H1 (cell line): ENCODE data around the gene P3H2. TPM values are rescaled to one million over a fixed set of nuclear protein-coding genes. Genes with fewer than 3 reads are reported as not detected.
A peak's percentile ranks its signal among the peaks of the same experiment; 100 is the strongest.

Experiments
- CTCF ChIA-PET: fragments of 300-600 bp; sonication (Branson Sonifier 250); formaldehyde crosslinking; loops from one replicate; lab custom pipeline; 2021; ENCODE audit not compliant: partially characterized antibody; lab: Charles Lee
- POLR2A ChIA-PET: fragments of 300-600 bp; sonication (Branson Sonifier 250); formaldehyde crosslinking; loops from one replicate; lab custom pipeline; 2021; ENCODE audit warnings: inconsistent platforms; ENCODE audit not compliant: partially characterized antibody; lab: Charles Lee
- DNase-seq, 2 experiments: peaks; one replicate each; pipeline versions ENCODE4 v3.0.0 to v3.0.0-alpha.2; 2010 to 2022; ENCODE audit warnings: low spot score in 2 of 2, low read depth in 1 of 2, mixed read lengths in 1 of 2
- FAIRE-seq: peaks from 2 replicates; lab custom pipeline; 2011; peaks lifted over from hg19 to GRCh38; lab: Jason Lieb, UNC
- H2AFZ ChIP-seq: 2 replicates; pipeline ENCODE4 v1.8.1; 2012; ENCODE audit warnings: low read length, inconsistent platforms
- H2AK5ac ChIP-seq: 2 replicates; pipeline ENCODE4 v1.6.1; 2013; ENCODE audit warnings: low read depth, low read length
- H2BK120ac ChIP-seq: replicated peaks from 2 replicates; pipeline ENCODE3; 2013; ENCODE audit warnings: low read depth, low read length, inconsistent platforms
- H2BK12ac ChIP-seq: 2 replicates; pipeline ENCODE4 v1.6.1; 2013; ENCODE audit warnings: low read depth, low read length
- H2BK15ac ChIP-seq: 2 replicates; pipeline ENCODE4 v1.6.1; 2013; ENCODE audit warnings: low read length
- H2BK20ac ChIP-seq: 2 replicates; pipeline ENCODE4 v1.6.1; 2013; ENCODE audit warnings: low read length
- H2BK5ac ChIP-seq: 2 replicates; pipeline ENCODE4 v1.6.1; 2013; ENCODE audit warnings: low read depth, low read length
- H3K14ac ChIP-seq: 2 replicates; pipeline ENCODE4 v1.6.1; 2013; ENCODE audit warnings: inconsistent platforms; ENCODE audit not compliant: insufficient read length
- H3K18ac ChIP-seq: 2 replicates; pipeline ENCODE4 v1.6.1; 2013; ENCODE audit warnings: low read length; ENCODE audit errors: extremely low read depth
- H3K23ac ChIP-seq: 2 replicates; pipeline ENCODE4 v1.6.1; 2013; ENCODE audit warnings: inconsistent platforms; ENCODE audit not compliant: insufficient read length
- H3K23me2 ChIP-seq: 2 replicates; pipeline ENCODE4 v1.6.1; 2013; ENCODE audit warnings: low read depth, low read length
- H3K27ac ChIP-seq: 2 replicates; pipeline ENCODE4 v1.6.1; 2011; ENCODE audit warnings: low read depth, low read length, inconsistent platforms
- H3K27me3 ChIP-seq, 4 experiments: replicated peaks in 1 of 4; 1 replicate in 1 of 4; 2 replicates in 3 of 4; pipeline versions ENCODE4 v1.6.1 to v1.8.1; 2011 to 2013; ENCODE audit warnings: low read length in 3 of 4, mild to moderate bottlenecking in 3 of 4, inconsistent platforms in 2 of 4, mixed read lengths in 2 of 4, moderate library complexity in 1 of 4; ENCODE audit not compliant: control insufficient read depth in 3 of 4, insufficient read depth in 3 of 4; ENCODE audit errors: extremely low read depth in 1 of 4
- H3K36me3 ChIP-seq, 4 experiments: 2 replicates each; pipeline versions ENCODE4 v1.6.1 to v1.8.1; 2011 to 2013; ENCODE audit warnings: mild to moderate bottlenecking in 4 of 4, low read length in 3 of 4, moderate library complexity in 2 of 4, control low read depth in 1 of 4, inconsistent platforms in 1 of 4; ENCODE audit not compliant: insufficient read depth in 4 of 4, control insufficient read depth in 2 of 4
- H3K4ac ChIP-seq: replicated peaks from 2 replicates; pipeline ENCODE3; 2013; ENCODE audit warnings: low read length, low read depth, mixed read lengths, inconsistent platforms; ENCODE audit not compliant: insufficient read length
- H3K4me1 ChIP-seq, 4 experiments: replicated peaks in 1 of 4; 1 replicate in 1 of 4; 2 replicates in 3 of 4; pipeline versions ENCODE4 v1.6.1 to v1.8.1; 2011 to 2013; ENCODE audit warnings: low read length in 3 of 4, inconsistent platforms in 2 of 4, mixed read lengths in 1 of 4; ENCODE audit not compliant: insufficient read depth in 4 of 4, control insufficient read depth in 3 of 4
- H3K4me2 ChIP-seq, 2 experiments: 2 replicates each; pipeline versions ENCODE4 v1.6.1 to v1.8.1; 2011 to 2013; ENCODE audit warnings: low read depth in 2 of 2, low read length in 2 of 2, control low read depth in 1 of 2, inconsistent platforms in 1 of 2, mild to moderate bottlenecking in 1 of 2; ENCODE audit not compliant: insufficient read depth in 1 of 2
- H3K4me3 ChIP-seq, 4 experiments: fragments of 200-600, 300-600 bp in 1 of 4; sonication (generic), shearing (Covaris generic), sonication (Bioruptor Twin) in 1 of 4; 2 replicates each; pipeline versions ENCODE4 v1.5.1 to v1.8.1; 2011 to 2016; ENCODE audit warnings: low read length in 4 of 4, low read depth in 3 of 4, control low read depth in 2 of 4, inconsistent platforms in 2 of 4, mild to moderate bottlenecking in 2 of 4, mixed read lengths in 1 of 4, moderate library complexity in 1 of 4; ENCODE audit not compliant: insufficient read depth in 2 of 4; ENCODE audit errors: extremely low read depth in 1 of 4
- H3K56ac ChIP-seq: replicated peaks from 2 replicates; pipeline ENCODE3; 2013; ENCODE audit warnings: low read depth, mild to moderate bottlenecking, mixed read lengths, low read length, inconsistent platforms; ENCODE audit not compliant: insufficient read length
- H3K79me1 ChIP-seq: 2 replicates; pipeline ENCODE4 v1.6.1; 2013; ENCODE audit warnings: low read depth, low read length, control low read depth
- H3K79me2 ChIP-seq, 2 experiments: 2 replicates each; pipeline versions ENCODE4 v1.6.1 to v1.8.1; 2012 to 2013; ENCODE audit warnings: low read length in 2 of 2, mild to moderate bottlenecking in 2 of 2, inconsistent platforms in 1 of 2; ENCODE audit not compliant: insufficient read depth in 2 of 2, control insufficient read depth in 1 of 2
- H3K9ac ChIP-seq, 4 experiments: replicated peaks in 1 of 4; 1 replicate in 1 of 4; 2 replicates in 3 of 4; pipeline versions ENCODE4 v1.6.1 to v1.8.1; 2011 to 2013; ENCODE audit warnings: low read depth in 3 of 4, low read length in 3 of 4, control low read depth in 2 of 4, mild to moderate bottlenecking in 2 of 4, moderate library complexity in 2 of 4, inconsistent platforms in 1 of 4; ENCODE audit errors: extremely low read depth in 1 of 4
- H3K9me3 ChIP-seq, 2 experiments: 2 replicates each; pipeline versions ENCODE4 v1.6.1 to v1.8.1; 2012 to 2013; ENCODE audit warnings: mild to moderate bottlenecking in 2 of 2, moderate library complexity in 2 of 2, control low read depth in 1 of 2, inconsistent platforms in 1 of 2, low read depth in 1 of 2, low read length in 1 of 2, mixed read lengths in 1 of 2; ENCODE audit not compliant: insufficient read depth in 2 of 2
- H4K20me1 ChIP-seq, 2 experiments: replicated peaks in 1 of 2; 2 replicates each; pipeline versions ENCODE3 to v1.8.1; 2011 to 2013; ENCODE audit warnings: inconsistent platforms in 2 of 2, low read length in 2 of 2, mild to moderate bottlenecking in 1 of 2; ENCODE audit not compliant: insufficient read depth in 2 of 2, control insufficient read depth in 1 of 2
- H4K5ac ChIP-seq: 2 replicates; pipeline ENCODE4 v1.6.1; 2013; ENCODE audit warnings: low read length, low read depth, mixed read lengths, inconsistent platforms; ENCODE audit not compliant: insufficient read length
- H4K8ac ChIP-seq: 2 replicates; pipeline ENCODE4 v1.8.0; 2013; ENCODE audit warnings: mild to moderate bottlenecking, moderate library complexity, low read length, inconsistent platforms; ENCODE audit not compliant: insufficient read depth; ENCODE audit errors: extremely low read depth
- H4K91ac ChIP-seq: replicated peaks from 2 replicates; pipeline ENCODE3; 2013; ENCODE audit warnings: low read length, mixed read lengths, inconsistent platforms; ENCODE audit not compliant: insufficient read length
- SP4 ChIP-seq: IDR thresholded peaks from 2 replicates; pipeline ENCODE4 v1.6.1; 2012; ENCODE audit warnings: low read length, inconsistent platforms
- TAF7 ChIP-seq: optimal IDR thresholded peaks from 2 replicates; pipeline ENCODE3; 2011; ENCODE audit warnings: low read depth, mild to moderate bottlenecking, inconsistent platforms, low read length, moderate library complexity, borderline replicate concordance
- YY1 ChIP-seq: IDR thresholded peaks from 2 replicates; pipeline ENCODE4 v1.6.1; 2011; ENCODE audit warnings: low read depth, mild to moderate bottlenecking, low read length
- WGBS, 2 experiments: shearing (Covaris generic) in 1 of 2; methylation state at CpG; one replicate each; pipeline versions ENCODE4 v1.1.6 to v1.1.7; 2013 to 2015; ENCODE audit warnings: low lambda C conversion rate in 2 of 2, mixed read lengths in 2 of 2, inconsistent platforms in 1 of 2, low coverage in 1 of 2, missing lambda C conversion rate in 1 of 2; ENCODE audit not compliant: insufficient replicate concordance in 2 of 2, insufficient coverage in 1 of 2, insufficient read length in 1 of 2; ENCODE audit errors: extremely low coverage in 1 of 2, missing lambda C conversion rate in 1 of 2; 5-methylcytosine and 5-hydroxymethylcytosine counted together
- polyA plus RNA-seq, 7 experiments: library from polyadenylated mRNA; depleted of rRNA in 3 of 7; stranded (reverse) in 5 of 7; unstranded in 2 of 7; fragments of >200 nt in 5 of 7; fragments of 200-250 nt in 2 of 7; gene quantifications; 1 replicate in 5 of 7; 2 replicates in 1 of 7; 4 replicates in 1 of 7; pipeline versions ENCODE4 v1.2.1 to v1.2.3, GENCODE V29; 2011 to 2013; ENCODE audit warnings: missing spikeins in 2 of 7, mixed read lengths in 2 of 7
- total RNA-seq: library from RNA; stranded (reverse); fragmentation: NEBNext Ultra II Directional; extraction: Animal tissue kit (Norgen Biotek cat#: 25700); gene quantifications from 2 replicates; pipeline ENCODE4 v1.2.1, GENCODE V29; 2021
- TF ChIP-seq, protein P1 (sequence below): IDR thresholded peaks from 2 replicates; pipeline ENCODE4 v1.6.1; 2012; ENCODE audit warnings: low read length, inconsistent platforms
- TF ChIP-seq, protein P2 (sequence below), 3 experiments: IDR thresholded peaks; 1 replicate in 2 of 3; 2 replicates in 1 of 3; pipeline versions ENCODE4 v1.5.1 to v1.6.1; 2011; ENCODE audit warnings: low read length in 3 of 3, mild to moderate bottlenecking in 3 of 3, inconsistent platforms in 2 of 3, low read depth in 1 of 3, moderate library complexity in 1 of 3; ENCODE audit not compliant: insufficient read depth in 1 of 3; ENCODE audit errors: control extremely low read depth in 1 of 3

Gene P3H2
- total and polyA plus RNA-seq, 2 of the 8 experiments (the other 6 are each of a cell fraction or from before 2014, with no cell fraction given), result 40.5 to 60.4 TPM

DNA sequence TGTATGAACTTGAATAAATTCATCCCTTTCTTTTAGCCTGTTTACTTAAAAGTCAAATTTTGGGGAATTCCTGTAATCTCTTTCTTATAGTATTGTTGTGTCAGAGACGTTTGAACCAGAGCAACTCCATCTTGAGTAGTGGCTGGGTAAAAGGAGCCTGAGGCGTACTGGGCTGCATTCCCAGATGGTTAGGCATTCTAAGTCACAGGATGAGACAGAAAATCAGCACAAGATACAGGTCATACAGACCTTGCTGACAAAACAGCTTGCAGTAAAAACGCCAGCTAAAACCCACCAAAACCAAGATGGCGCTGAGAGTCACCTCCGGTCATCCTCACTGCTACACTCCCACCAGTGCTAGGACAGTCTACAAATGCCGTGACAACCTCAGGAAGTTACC is 94.5 kb downstream of the P3H2 start:
- no peak for FAIRE-seq

More for the DNA sequence above, 94.5 kb downstream of the P3H2 start:
- H2BK15ac ChIP-seq, result no peak overlapping the region; the same call in 1 of the 2 replicates
- H3K79me1 ChIP-seq, result no peaks in the 10 kb centered on the region
- H4K20me1 ChIP-seq, result no peaks in the 10 kb centered on the region
- CTCF ChIA-PET, result interaction anchor here (0.6 to 2.3 kb wide), 3 partner anchors 20 to 66 kb away, joined by 3 to 8 read pairs (median 3); no protein-coding TSS in a partner anchor
- H2BK12ac ChIP-seq, result no peak overlapping the region; the same call in 1 of the 2 replicates
- H3K56ac ChIP-seq, result no peak overlapping the region
- 90% methylated on average over 6 of the region's 6 CpGs; no CpG with 5 or more reads in 1 of the 2 experiments for WGBS, 2 experiments
- H3K79me2 ChIP-seq, result 0 out of 4 replicates have a peak, but pooled peaks cover 0 to 8% of the 10 kb centered on the region in 2 experiments
- TF ChIP-seq YY1, result peak; percentile 45; the same call in 1 of the 2 replicates
- no peak for TF ChIP-seq TAF7
- TF ChIP-seq, protein P1, sequence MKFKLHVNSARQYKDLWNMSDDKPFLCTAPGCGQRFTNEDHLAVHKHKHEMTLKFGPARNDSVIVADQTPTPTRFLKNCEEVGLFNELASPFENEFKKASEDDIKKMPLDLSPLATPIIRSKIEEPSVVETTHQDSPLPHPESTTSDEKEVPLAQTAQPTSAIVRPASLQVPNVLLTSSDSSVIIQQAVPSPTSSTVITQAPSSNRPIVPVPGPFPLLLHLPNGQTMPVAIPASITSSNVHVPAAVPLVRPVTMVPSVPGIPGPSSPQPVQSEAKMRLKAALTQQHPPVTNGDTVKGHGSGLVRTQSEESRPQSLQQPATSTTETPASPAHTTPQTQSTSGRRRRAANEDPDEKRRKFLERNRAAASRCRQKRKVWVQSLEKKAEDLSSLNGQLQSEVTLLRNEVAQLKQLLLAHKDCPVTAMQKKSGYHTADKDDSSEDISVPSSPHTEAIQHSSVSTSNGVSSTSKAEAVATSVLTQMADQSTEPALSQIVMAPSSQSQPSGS, result no peak
- TF ChIP-seq, protein P2, sequence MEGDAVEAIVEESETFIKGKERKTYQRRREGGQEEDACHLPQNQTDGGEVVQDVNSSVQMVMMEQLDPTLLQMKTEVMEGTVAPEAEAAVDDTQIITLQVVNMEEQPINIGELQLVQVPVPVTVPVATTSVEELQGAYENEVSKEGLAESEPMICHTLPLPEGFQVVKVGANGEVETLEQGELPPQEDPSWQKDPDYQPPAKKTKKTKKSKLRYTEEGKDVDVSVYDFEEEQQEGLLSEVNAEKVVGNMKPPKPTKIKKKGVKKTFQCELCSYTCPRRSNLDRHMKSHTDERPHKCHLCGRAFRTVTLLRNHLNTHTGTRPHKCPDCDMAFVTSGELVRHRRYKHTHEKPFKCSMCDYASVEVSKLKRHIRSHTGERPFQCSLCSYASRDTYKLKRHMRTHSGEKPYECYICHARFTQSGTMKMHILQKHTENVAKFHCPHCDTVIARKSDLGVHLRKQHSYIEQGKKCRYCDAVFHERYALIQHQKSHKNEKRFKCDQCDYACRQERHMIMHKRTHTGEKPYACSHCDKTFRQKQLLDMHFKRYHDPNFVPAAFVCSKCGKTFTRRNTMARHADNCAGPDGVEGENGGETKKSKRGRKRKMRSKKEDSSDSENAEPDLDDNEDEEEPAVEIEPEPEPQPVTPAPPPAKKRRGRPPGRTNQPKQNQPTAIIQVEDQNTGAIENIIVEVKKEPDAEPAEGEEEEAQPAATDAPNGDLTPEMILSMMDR (IDR thresholded peaks at IDR 0.05; ENCODE audit: control extremely low read depth in 1 of 3, insufficient read depth in 1 of 3, low read depth in 1 of 3, low read length in 3 of 3), result no peak
- no peak for TF ChIP-seq SP4
- H3K4ac ChIP-seq, result no peak overlapping the region
- H2AK5ac ChIP-seq, result no peak overlapping the region
- DNase-seq, result no peak
- no peak overlapping the region for H4K5ac ChIP-seq
- no peaks in the 10 kb centered on the region for H3K23me2 ChIP-seq
- no peak overlapping the region for H3K18ac ChIP-seq
- peaks cover 0 to 4% (median 0%) of the 10 kb centered on the region in 4 experiments; a peak in 2 of 7 replicates for H3K4me1 ChIP-seq
- no peaks in the 10 kb centered on the region for H3K27me3 ChIP-seq
- H3K36me3 ChIP-seq, result no peaks in the 10 kb centered on the region
- H3K9ac ChIP-seq, result no peak overlapping the region
- no peak overlapping the region for H3K23ac ChIP-seq
- no peak overlapping the region for H4K8ac ChIP-seq
- H3K4me3 ChIP-seq, result no peak overlapping the region
- H2BK120ac ChIP-seq, result no peak overlapping the region
- no peaks in the 10 kb centered on the region for H3K9me3 ChIP-seq
- no peak overlapping the region for H3K4me2 ChIP-seq
- H4K91ac ChIP-seq, result no peak overlapping the region
- H2BK20ac ChIP-seq, result no peak overlapping the region
- no peak overlapping the region for H2BK5ac ChIP-seq
- POLR2A ChIA-PET, result no interaction called here
- no peak overlapping the region for H3K27ac ChIP-seq
- H3K14ac ChIP-seq, result no peak overlapping the region
- H2AFZ ChIP-seq, result no peak overlapping the region
